Activated naive CD4-positive, alpha-beta T cell treated with anti-CD3 and anti-CD28 coated beads, Interleukin-2, amount 10 ng/mL, durations not matched to agents 7 days and 5 days (primary cell): ENCODE results near the gene TTC9B.

Experiments used
- CTCF ChIA-PET: fragments of 350-600 bp; sonication (Branson Sonifier 250); formaldehyde crosslinking; loops from one replicate; lab custom pipeline; 2021; ENCODE audit warnings: antibody characterized with exemption; lab: Charles Lee
- DNase-seq: peaks from one replicate; pipeline ENCODE4 v3.0.0-alpha.2; 2020
- H3K27ac Mint-ChIP-seq: one replicate; pipeline ENCODE4 v1.8.0; 2021; ENCODE audit warnings: mild to moderate bottlenecking, moderate library complexity, mixed read lengths
- H3K27me3 Mint-ChIP-seq: one replicate; pipeline ENCODE4 v1.8.0; 2021; ENCODE audit warnings: mild to moderate bottlenecking, mixed read lengths
- H3K36me3 Mint-ChIP-seq: one replicate; pipeline ENCODE4 v1.8.0; 2021; ENCODE audit warnings: mixed read lengths
- H3K4me1 Mint-ChIP-seq: one replicate; pipeline ENCODE4 v1.8.0; 2021; ENCODE audit warnings: mixed read lengths
- H3K4me3 Mint-ChIP-seq: one replicate; pipeline ENCODE4 v1.8.0; 2021; ENCODE audit warnings: mild to moderate bottlenecking, moderate library complexity, mixed read lengths
- H3K9me3 Mint-ChIP-seq: one replicate; pipeline ENCODE4 v1.8.0; 2021; ENCODE audit warnings: mixed read lengths

TTC9B gene

DNA sequence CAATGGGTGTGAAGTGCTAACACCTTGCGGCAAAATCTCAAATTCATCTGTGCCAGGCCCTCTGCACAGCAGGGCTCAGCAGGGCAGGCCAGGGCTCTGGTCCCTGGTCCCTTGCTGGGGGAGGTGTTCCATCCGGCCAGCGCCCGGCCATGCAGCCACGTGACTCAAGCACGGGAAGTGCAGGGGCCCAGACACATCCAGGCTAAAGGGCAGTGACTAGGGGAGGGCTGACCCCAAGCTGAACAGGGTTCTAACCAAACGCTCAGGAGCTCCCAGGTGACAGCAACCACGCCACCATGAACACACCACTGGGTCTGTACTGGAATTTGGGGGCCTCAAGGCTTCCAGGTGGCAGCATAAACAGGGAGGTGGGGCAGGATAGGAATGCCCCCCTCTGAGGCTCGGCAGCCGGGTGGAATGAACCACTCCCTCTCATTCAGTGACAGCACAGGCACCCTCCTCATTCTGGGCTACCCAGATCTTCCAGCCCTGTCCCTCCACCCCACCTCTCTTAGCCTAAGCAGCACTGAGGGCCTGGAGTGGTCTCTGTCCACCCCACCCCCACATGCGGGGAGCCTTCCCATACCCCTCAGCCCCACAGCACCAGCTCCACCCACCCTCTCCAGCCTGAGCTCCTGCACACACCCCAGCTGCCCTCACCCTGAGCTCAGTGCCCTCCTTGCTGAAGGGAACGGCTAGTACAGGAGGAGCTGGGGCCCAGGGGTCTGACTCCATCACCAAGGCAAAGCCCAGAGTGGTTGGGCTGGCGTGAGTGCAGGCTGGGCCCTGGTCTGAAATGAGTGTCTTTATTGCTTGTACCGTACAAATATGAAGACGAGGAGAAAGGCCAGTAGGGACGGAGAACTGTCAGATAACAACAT is 13.6 kb upstream of the TTC9B start:
- H3K4me3 Mint-ChIP-seq = no peak overlapping the region
- CTCF ChIA-PET = no interaction called here
- peaks cover 10% of the 10 kb centered on the region for H3K36me3 Mint-ChIP-seq
- no peak overlapping the region for H3K27ac Mint-ChIP-seq
- peaks cover 15% of the 10 kb centered on the region for H3K27me3 Mint-ChIP-seq
- no peak for DNase-seq
- H3K4me1 Mint-ChIP-seq = peaks cover 8% of the 10 kb centered on the region
- H3K9me3 Mint-ChIP-seq = no peaks in the 10 kb centered on the region

- Mint-ChIP-seq H3K4me3 (no peak overlapping the region), H3K27me3 (peaks cover 22% of the 10 kb centered on the region), H3K4me1 (peaks cover 8% of the 10 kb centered on the region), H3K27ac (no peak overlapping the region), H3K36me3 (peaks cover 8% of the 10 kb centered on the region), H3K9me3 (no peaks in the 10 kb centered on the region)
- CTCF ChIA-PET = no interaction called here
- DNase-seq = no peak
These were observed 12.9 kb upstream of the TTC9B start for GRCh38 chr19:40231057-40231456.

DNA sequence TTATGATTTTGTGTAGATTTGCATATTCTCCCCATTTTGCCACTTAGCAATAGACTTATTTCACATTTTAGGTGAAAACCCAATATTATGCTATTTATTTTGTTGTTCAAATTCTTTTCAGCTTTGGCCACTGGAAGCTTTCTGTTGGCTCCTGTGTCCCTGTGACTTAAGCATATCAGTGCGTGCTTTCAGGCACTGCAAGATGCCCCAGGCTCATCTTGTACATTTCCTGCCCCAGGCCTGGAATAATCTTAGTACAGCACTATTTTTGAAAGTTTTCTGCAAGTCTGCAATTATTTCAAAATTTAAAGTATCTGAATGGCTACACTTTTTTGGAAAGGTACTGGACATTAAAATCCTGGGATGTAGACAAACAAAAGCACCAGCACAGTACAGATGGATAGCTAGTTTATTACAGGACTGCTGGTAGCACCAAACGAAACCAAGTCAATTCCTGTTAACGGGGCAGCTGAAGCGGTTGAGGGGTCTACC is 11.8 kb upstream of the TTC9B start:
- Mint-ChIP-seq H3K4me3 (no peak overlapping the region), H3K4me1 (peaks cover 14% of the 10 kb centered on the region), H3K27ac (no peak overlapping the region), H3K9me3 (no peaks in the 10 kb centered on the region), H3K27me3 (peaks cover 33% of the 10 kb centered on the region), H3K36me3 (peaks cover 6% of the 10 kb centered on the region)
- DNase-seq = no peak
- CTCF ChIA-PET = no interaction called here

DNA sequence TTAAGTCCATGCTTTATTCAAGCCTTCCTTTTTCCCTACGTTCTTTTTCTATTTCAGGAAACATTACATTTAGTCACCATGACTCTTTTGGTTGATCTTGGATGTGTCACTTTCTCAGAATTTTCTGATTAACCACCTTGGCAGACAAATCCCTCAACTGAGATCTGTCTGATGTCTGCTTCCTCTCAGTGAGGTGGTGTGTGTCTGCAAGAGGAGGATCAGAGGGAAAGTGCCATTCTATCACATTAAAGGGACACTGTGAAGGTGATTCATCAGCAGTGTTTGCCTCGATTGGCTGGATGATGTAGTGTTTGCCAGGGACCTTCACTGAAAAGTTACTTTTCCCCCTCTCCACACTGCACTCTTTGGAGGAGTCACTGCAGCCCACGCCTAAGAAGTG is 11.3 kb upstream of the TTC9B start:
- no peak for DNase-seq
- H3K4me3 Mint-ChIP-seq = no peak overlapping the region
- H3K27ac Mint-ChIP-seq = no peak overlapping the region
- peaks cover 38% of the 10 kb centered on the region for H3K27me3 Mint-ChIP-seq
- H3K36me3 Mint-ChIP-seq = peaks cover 3% of the 10 kb centered on the region
- CTCF ChIA-PET = no interaction called here
- H3K9me3 Mint-ChIP-seq = no peaks in the 10 kb centered on the region
- peaks cover 14% of the 10 kb centered on the region for H3K4me1 Mint-ChIP-seq

DNA sequence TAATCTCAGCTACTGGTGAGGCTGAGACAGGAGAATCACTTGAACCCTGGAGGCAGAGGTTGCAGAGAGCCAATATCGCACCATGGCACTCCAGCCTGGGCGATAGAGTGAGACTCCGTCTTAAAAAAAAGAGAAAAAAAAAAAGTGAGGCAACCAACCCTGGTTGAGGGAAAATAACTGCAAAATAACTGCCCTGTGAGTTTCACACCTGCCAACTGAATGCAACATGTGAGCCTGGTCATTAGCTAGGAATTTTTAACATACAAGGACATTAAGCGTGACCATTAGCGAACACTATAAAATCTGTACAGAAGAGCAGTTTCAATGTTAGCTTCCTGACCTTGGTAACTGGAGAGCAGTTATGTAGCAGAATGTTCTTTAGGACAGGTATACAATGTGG is 10.7 kb upstream of the TTC9B start:
- no peak overlapping the region for H3K4me3 Mint-ChIP-seq
- CTCF ChIA-PET = interaction anchor here (0.8 kb wide), 1 partner anchor 11 kb away, joined by 3 read pairs; the partner anchor contains the start of gene TTC9B

GRCh38 chr19:40228346-40228745 is 10.2 kb upstream of the TTC9B start:
- CTCF ChIA-PET = interaction anchor here (0.8 kb wide), 1 partner anchor 11 kb away, joined by 3 read pairs; the partner anchor contains the start of gene TTC9B
- DNase-seq = no peak
- H3K4me1 Mint-ChIP-seq = peaks cover 21% of the 10 kb centered on the region
- no peak overlapping the region for H3K27ac Mint-ChIP-seq
- H3K27me3 Mint-ChIP-seq = peaks cover 49% of the 10 kb centered on the region
- no peaks in the 10 kb centered on the region for H3K36me3 Mint-ChIP-seq
- no peak overlapping the region for H3K4me3 Mint-ChIP-seq
- no peaks in the 10 kb centered on the region for H3K9me3 Mint-ChIP-seq

More for the DNA sequence above, 10.7 kb upstream of the TTC9B start:
- no peak overlapping the region for H3K27ac Mint-ChIP-seq
- peaks cover 44% of the 10 kb centered on the region for H3K27me3 Mint-ChIP-seq
- no peak for DNase-seq
- peaks cover 17% of the 10 kb centered on the region for H3K4me1 Mint-ChIP-seq
- H3K36me3 Mint-ChIP-seq = no peaks in the 10 kb centered on the region
- H3K9me3 Mint-ChIP-seq = no peaks in the 10 kb centered on the region

- H3K4me3 Mint-ChIP-seq = no peak overlapping the region
- peaks cover 25% of the 10 kb centered on the region for H3K4me1 Mint-ChIP-seq
- H3K27me3 Mint-ChIP-seq = peaks cover 68% of the 10 kb centered on the region
- no peak overlapping the region for H3K27ac Mint-ChIP-seq
- peaks cover 2% of the 10 kb centered on the region for H3K36me3 Mint-ChIP-seq
- CTCF ChIA-PET = no interaction called here
- H3K9me3 Mint-ChIP-seq = peaks cover 3% of the 10 kb centered on the region
- no peak for DNase-seq
These were observed 7.5 kb upstream of the TTC9B start for GRCh38 chr19:40225440-40226305.

DNA sequence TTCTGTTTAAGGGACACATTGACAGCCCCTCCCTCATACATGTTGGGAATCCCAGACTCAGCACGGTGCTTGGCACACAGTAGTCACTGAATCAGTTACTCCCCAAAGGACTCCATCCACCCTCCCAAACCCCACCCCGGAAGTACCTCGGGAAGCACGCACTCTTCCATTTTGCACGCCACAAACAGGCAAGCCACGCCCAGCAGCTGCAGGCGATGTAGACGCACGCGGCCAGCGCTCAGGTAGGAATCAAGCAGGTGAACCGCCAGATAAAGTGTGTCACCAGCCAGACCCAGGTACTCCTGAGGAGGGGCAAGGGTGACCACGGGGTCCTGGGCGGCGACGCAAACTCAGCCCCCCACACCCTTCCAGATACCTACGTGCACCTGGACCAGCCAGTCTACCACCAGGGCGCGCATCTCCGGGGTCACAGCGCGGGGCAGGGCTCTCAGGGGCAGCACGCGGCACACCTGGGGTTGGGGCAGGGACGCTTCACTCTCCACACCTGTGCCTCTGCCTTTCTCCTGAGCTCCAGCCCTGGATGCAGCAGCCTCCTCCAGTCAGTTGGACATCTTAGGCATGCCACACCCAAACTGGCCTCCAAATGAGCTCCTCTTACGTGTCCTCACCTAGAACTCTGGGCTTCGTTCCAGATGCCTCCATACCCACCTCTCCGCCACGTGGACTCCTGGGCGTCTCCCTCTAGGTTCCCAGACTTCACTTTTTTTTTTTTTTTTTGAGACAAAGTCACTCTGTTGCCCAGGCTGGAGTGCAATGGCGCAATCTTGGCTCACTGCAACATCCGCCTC is 6.4 kb upstream of the TTC9B start:
- DNase-seq = no peak
- CTCF ChIA-PET = no interaction called here
- H3K4me1 Mint-ChIP-seq = peaks cover 21% of the 10 kb centered on the region
- no peak overlapping the region for H3K27ac Mint-ChIP-seq
- no peak overlapping the region for H3K4me3 Mint-ChIP-seq
- H3K27me3 Mint-ChIP-seq = peaks cover 79% of the 10 kb centered on the region
- peaks cover 3% of the 10 kb centered on the region for H3K9me3 Mint-ChIP-seq
- H3K36me3 Mint-ChIP-seq = peaks cover 2% of the 10 kb centered on the region

- no peak overlapping the region for H3K27ac Mint-ChIP-seq
- H3K9me3 Mint-ChIP-seq = peaks cover 3% of the 10 kb centered on the region
- H3K4me1 Mint-ChIP-seq = peaks cover 17% of the 10 kb centered on the region
- H3K27me3 Mint-ChIP-seq = peaks cover 88% of the 10 kb centered on the region
- H3K36me3 Mint-ChIP-seq = peaks cover 2% of the 10 kb centered on the region
- no peak overlapping the region for H3K4me3 Mint-ChIP-seq
- DNase-seq = peak; percentile 65
- CTCF ChIA-PET = interaction anchor here (1.5 kb wide), 1 partner anchor 84 kb away, joined by 4 read pairs; no protein-coding TSS in a partner anchor
These were observed 5.1 kb upstream of the TTC9B start for GRCh38 chr19:40223135-40223822.

DNA sequence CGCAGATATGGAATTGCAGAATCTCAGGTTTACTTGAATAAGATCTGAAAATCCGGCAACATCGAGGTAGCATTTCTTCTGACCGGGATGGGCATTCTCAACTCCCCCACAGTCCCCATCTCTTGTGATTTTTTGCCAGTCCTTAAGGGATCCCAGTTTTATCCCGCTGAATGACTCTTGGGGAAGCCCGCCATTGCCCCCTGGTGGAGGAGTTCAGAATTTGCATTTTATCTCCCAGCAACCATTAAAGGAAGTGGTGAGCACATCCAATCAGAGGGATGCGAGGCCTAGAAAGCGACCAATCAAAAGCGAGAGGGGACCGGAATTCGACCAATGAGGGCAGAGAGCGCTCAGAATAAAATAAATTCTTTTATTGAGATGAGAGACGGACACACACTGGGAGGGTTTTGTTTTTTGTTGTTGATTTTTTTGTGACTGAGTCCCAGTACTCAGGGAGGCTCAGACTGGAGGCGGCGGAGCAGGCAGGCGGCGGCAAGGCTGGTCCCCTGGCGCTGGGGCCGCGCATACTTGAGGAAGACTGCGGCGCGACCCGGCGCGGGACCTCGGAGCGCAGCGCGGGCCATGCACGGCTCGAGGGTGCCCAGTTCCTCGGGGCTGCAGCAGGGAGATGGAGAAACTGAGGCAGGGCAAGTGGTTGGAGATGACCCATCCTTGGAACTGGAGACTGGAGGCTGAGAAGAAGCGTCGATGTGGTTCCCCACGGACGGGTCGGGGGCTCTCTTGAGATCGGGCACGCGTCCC is 3.9 kb upstream of the TTC9B start:
- Mint-ChIP-seq H3K27ac (no peak overlapping the region), H3K4me3 (no peak overlapping the region), H3K36me3 (peaks cover 2% of the 10 kb centered on the region), H3K9me3 (peaks cover 3% of the 10 kb centered on the region), H3K27me3 (peaks cover 92% of the 10 kb centered on the region), H3K4me1 (peaks cover 17% of the 10 kb centered on the region)
- peak; percentile 84 for DNase-seq
- CTCF ChIA-PET = interaction anchor here (0.9 to 1.5 kb wide), 2 partner anchors 83 kb away, joined by 3 to 4 read pairs; no protein-coding TSS in a partner anchor

- H3K27ac Mint-ChIP-seq = no peak overlapping the region
- H3K4me1 Mint-ChIP-seq = peaks cover 17% of the 10 kb centered on the region
- CTCF ChIA-PET = interaction anchor here (1.0 to 1.1 kb wide), 3 partner anchors 37 to 359 kb away, joined by 3 to 7 read pairs (median 3); no protein-coding TSS in a partner anchor
- H3K9me3 Mint-ChIP-seq = peaks cover 3% of the 10 kb centered on the region
- peaks cover 92% of the 10 kb centered on the region for H3K27me3 Mint-ChIP-seq
- H3K4me3 Mint-ChIP-seq = no peak overlapping the region
- peaks cover 2% of the 10 kb centered on the region for H3K36me3 Mint-ChIP-seq
- DNase-seq = no peak
These were observed 2.5 kb upstream of the TTC9B start for GRCh38 chr19:40220674-40221073.

GRCh38 chr19:40219721-40220276 is 1.6 kb upstream of the TTC9B start:
- Mint-ChIP-seq H3K4me3 (no peak overlapping the region), H3K9me3 (peaks cover 3% of the 10 kb centered on the region), H3K27me3 (peaks cover 86% of the 10 kb centered on the region), H3K4me1 (peaks cover 14% of the 10 kb centered on the region), H3K27ac (no peak overlapping the region), H3K36me3 (peaks cover 2% of the 10 kb centered on the region)
- CTCF ChIA-PET = interaction anchor here (0.6 to 1.0 kb wide), 2 partner anchors 358 to 659 kb away, joined by 3 read pairs; no protein-coding TSS in a partner anchor
- no peak for DNase-seq
